Stimulated activated CD4-positive, alpha-beta T cell treated with anti-CD3 and anti-CD28 coated beads, Interleukin-2, amount 100 ng/mL, for 24 hours (primary cell): ENCODE measurements around the gene ANO9.
A peak's percentile ranks its signal among the peaks of the same experiment; 100 is the strongest.

ENCODE experiments used
- DNase-seq, 2 donors: peaks; one replicate each; pipeline ENCODE4 v3.0.0-alpha.2; 2020

The ANO9 gene

GRCh38 chr11:380996-381395 lies 60.8 kb downstream of the ANO9 start:
- DNase-seq = no peak

DNA sequence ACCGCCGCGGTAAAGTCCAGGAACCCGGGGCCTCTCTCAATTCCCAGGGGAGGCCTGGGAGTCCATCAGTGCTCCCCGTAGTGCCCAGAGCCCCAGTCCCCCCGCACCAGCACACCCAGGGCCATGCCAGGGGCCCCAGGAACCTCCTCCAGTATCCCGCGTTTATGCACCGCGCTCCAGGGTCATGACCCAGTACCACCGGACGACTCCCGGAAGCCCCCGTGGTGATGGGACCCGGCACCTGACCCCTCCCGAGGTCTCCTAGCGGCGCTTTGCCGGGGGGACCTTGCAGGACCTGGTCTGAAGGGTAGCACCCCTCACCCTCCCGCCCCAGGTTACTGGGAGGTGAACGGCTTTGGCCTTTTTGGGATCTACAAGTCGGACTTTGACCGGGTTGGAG lies 61.3 kb downstream of the ANO9 start:
- DNase-seq = no peak

DNA sequence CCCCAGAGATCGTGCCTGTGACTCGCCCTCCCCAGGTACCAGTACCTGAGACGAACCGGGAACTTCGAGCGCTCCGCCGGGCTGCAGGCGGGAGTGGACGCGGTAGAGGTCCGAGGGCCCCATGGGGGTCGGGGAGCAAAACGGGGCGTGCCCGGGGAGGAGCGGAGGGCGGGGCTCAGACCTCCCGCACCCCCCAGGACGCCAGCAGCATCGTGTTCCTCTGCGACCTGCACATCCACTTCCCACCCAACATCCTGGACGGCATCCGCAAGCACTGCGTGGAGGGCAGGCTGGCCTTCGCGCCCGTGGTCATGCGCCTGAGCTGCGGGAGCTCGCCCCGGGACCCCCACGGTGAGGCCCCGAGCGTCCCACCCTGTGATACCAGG lies 61.7 kb downstream of the ANO9 start:
- DNase-seq = no peak

- no peak for DNase-seq
These were observed 62.4 kb downstream of the ANO9 start for GRCh38 chr11:379205-380094.

- DNase-seq = no peak
These were observed 63.8 kb downstream of the ANO9 start for GRCh38 chr11:377883-378500.

- DNase-seq = no peak
These were observed 64.5 kb downstream of the ANO9 start for GRCh38 chr11:377174-377865.

GRCh38 chr11:376531-377173 lies 65.2 kb downstream of the ANO9 start:
- no peak for DNase-seq

- DNase-seq = no peak
These were observed 66.5 kb downstream of the ANO9 start for GRCh38 chr11:375065-376025.

DNA sequence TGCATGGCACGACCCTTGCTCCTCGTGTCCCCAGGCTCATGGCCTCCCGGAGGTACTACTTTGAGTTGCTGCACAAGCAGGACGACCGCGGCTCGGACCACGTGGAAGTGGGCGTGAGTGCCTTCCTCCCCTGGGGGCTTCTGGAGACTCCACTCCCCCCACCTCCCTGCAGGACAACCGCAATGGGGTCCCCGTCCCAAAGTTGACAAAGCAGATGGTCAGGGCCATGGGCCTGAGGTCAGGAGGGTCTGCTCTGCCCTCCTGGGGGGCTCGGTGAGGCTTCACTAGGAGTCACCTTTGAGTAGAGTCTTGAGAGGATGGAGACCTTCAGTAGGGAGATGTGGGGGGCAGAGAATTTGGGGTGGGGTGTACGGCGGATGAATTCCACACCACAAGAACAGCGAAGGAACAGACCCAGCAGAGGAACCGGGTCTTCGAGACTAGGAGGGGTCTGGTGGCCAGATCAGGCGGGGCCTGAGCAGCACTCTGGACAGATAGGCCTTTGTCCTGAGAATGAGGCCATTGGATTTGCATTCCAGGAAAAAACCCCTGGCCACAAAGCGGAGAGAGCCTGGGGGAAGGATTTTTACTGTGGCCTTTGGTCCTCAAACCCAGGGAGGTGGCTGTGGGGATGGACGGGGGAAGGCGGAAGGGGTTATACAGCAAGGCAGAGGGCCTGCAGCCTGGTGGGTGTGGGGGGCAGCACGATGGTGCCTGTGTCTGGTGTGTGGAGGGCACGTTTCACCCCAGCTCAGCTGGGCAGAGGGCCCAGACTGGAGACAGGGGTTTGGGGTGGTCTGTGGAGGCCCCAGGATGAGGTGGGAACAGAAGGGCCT lies 67.9 kb downstream of the ANO9 start:
- DNase-seq = no peak

GRCh38 chr11:372809-373715 lies 68.7 kb downstream of the ANO9 start:
- DNase-seq = no peak

DNA sequence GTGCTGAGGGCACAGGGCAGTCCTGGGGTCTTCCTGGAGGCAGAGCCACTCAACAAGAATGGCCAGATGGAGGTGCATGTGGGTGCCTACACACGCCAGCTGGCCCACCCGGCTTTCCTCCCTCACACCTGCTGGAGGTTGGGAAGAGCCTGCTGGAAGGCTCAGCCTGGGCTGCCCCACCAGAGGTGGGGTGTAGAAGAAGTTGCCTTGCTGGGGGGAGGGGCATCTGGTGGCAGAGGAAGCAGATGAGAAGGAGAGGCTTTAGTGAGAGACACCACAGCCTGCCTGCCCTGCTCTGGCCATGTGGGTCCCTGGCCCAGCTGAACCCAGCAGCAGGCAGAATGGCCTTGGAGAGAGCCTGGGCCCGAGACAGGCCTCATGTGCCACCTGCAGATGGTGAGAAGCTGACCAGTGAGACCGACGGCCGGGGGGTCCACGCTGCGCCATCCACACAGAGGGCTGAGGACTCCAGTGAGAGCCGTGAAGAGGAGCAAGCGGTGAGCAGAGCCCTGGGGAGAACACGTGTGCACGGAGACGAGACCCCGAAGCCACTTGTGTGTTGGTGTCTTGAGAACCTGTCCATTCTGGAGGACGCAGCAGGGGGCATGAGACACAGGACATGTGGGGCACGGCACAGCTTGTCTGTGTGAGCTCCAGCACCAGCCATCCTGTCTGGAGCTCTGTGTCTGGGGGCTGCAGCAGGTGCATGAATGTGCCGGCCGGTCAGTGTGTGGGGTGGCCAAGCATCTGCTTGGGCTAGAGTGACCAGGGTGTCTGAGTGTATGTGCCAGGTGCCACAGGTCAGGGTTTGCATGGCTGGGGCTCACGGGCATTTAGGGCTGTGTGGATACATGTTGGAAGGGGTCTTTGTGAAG lies 69.9 kb downstream of the ANO9 start:
- no peak for DNase-seq

- DNase-seq = no peak
These were observed 70.8 kb downstream of the ANO9 start for GRCh38 chr11:371051-371450.

DNA sequence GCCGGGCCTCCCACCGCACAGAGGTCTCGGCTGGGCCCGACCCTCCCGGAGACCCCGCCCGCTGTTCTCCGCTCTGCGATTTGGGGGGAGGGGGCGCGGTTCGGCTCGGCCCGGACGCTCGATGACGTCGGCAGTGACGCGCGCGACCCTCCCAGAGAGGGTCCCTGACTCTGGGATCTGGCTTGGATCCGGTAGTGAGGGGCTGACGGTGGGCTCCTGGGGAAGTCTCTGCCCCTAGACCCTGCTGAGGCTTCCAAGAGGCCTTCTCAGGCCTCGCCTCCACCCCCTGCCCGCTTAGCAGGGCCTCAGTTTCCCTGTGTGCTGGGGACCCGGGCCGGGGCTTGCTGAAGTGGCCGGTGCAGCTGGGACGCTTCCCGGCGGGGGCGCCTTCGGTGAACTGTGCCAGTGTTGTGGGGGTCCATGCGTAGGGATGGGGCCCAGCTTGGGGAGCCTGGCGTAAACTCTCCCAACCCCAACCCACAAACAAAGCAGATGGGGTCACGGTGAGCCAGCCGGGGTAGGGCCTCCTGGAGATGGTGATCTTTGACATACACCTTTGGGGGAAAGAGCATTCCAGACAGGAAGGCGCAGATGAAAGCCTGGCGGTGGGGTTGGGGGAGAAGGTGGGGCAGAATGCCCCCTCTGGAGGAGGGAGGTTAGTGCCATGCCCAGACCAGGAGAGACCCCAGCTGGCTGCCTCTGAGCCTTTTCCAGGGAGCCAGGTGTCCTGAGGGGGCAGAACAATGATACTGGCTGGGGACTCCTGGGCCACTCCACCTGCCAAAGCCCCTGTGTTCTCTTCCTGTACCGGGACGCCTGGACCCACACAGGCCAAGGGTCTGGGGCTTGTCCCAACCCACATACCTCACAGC lies 71.5 kb downstream of the ANO9 start:
- no peak for DNase-seq

DNA sequence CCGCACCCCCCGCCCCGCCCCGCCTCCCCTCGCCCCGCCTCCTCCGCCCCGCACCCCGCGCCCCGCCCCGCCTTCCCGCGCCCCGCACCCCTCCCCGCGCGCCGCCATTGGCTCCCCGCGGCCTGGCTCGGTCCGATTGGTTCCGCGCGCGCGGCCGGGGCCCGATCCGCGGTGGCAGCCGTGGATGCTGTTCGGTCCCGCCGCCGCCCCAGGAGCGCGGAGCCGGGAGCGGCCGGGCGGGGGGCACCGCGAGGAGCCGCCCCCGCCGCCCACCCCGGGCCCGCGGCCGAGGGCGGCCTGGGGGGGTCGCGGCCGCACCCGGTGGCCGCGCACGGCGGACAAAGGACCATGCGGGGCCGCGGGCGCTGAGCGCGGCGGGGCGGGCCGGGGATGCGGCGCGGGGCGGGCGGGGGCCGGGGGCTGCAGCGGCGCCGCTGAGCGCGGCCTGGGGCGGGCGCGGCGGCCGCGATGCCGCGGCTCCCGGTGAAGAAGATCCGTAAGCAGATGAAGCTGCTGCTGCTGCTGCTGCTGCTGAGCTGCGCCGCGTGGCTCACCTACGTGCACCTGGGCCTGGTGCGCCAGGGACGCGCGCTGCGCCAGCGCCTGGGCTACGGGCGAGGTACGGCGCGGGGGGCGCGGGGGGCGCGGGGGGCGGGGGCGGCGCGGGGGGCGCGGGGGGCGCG lies 72.3 kb downstream of the ANO9 start, which contains the start of gene B4GALNT4:
Gene B4GALNT4 (plus strand): TSS at position 164 of the 683 bp plus-strand sequence. CDS start 305 bp downstream, at position 469.
- DNase-seq = peak in 1 of 2 donors; percentile 52

DNA sequence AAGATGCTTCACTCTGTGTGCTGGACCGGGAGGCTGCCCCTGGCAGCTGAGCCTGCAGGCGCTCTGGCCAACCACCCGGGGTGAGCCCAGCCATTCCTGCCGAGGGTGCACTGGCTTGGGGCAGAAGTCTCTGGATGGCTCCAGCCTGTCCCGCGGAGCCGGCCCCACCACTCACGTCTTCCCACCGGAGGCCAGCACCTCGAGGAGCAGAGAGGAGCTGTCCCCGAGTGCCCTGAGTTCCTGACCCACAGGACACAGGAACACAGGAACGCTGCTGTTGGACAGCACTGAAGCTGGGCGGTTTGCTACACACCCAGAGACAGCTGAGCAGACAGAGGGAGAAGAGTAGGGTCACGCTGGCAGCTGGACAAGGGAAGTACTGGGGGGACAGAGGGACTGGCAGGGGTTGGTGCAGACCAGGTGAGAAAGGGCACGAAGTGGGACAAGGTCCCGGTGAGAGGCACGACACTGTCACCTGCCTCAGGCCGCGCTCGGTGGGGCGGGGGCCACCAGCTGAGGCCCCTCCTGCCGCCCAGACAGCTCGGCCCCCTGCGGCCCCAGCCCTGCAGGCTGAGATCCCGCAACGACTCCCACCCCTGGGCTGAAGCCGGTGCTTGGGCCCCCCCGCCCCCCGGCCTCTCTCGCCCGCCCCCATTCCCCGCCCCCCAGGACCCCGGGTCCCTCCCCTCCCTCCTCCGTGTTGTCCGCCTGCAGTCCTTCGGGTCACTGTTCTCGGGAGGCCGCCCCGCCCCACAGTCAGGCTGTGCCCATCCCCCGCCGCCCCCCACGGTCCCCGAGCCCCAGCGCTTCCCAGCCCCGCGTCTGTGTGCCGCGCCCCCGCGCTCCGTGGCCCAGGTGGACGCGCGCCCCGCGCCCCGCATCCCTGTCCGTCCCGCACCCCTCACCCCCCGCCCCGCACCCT lies 73.1 kb downstream of the ANO9 start:
- no peak for DNase-seq

DNA sequence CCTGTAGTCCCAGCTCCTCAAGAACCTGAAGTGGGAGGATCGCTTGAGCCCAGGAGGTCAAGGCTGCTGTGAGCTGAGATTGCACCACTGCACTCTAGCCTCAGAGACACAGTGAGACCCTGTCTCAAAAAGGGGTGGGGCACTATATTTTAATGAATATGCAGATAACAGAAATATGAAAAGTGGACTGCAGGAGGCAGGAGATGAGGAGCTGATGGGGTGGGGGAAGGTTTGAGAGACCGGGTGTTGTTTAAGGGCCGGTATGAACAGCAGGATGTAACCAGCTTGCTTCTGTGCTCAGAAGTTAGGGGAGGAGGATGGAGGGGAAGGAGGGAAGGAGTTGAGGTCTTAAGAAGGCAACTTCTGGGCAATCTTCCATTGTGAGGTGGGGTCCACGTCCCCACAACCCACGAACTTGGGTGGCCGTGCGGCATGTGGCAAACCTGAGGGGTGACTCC lies 73.8 kb downstream of the ANO9 start:
- DNase-seq = no peak
